Measurements from ENCODE around the gene SPATA6L.
A peak's percentile ranks its signal among the peaks of the same experiment; 100 is the strongest.

The SPATA6L gene

GRCh38 chr9:4600368-4600767 is 65.9 kb downstream of the SPATA6L start:
- no peaks in the 10 kb centered on the region for H3K9me3 ChIP-seq (ENCODE audit: control insufficient read depth, low read length)
- no peak overlapping the region for H3K9ac ChIP-seq (ENCODE audit: low read length)
- no peak for DNase-seq (ENCODE audit: low read depth)
- no peak overlapping the region for H3K4me3 ChIP-seq (ENCODE audit: low read length)
- H3K36me3 ChIP-seq (ENCODE audit: control insufficient read depth, insufficient read depth, low read length, severe bottlenecking): no peaks in the 10 kb centered on the region
- no peaks in the 10 kb centered on the region for H3K4me1 ChIP-seq (ENCODE audit: control insufficient read depth, insufficient read depth, low read length)
- H3K27me3 ChIP-seq (replicated peaks; ENCODE audit: control insufficient read depth, insufficient read depth, low read length): no peaks in the 10 kb centered on the region

- Histone ChIP-seq H3K4me3 (ENCODE audit: low read length) (no peak overlapping the region), H3K4me1 (ENCODE audit: control insufficient read depth, insufficient read depth, low read length) (no peaks in the 10 kb centered on the region), H3K27me3 (replicated peaks; ENCODE audit: control insufficient read depth, insufficient read depth, low read length) (no peaks in the 10 kb centered on the region)
Observed at GRCh38 chr9:4596165-4596922, 69.9 kb downstream of the SPATA6L start.

GRCh38 chr9:4594994-4595393 is 71.3 kb downstream of the SPATA6L start:
- H3K4me3 ChIP-seq (ENCODE audit: low read length): no peak overlapping the region
- H3K9me3 ChIP-seq (ENCODE audit: control insufficient read depth, low read length): no peaks in the 10 kb centered on the region
- no peak overlapping the region for H3K9ac ChIP-seq (ENCODE audit: low read length)
- no peak for DNase-seq (ENCODE audit: low read depth)
- no peaks in the 10 kb centered on the region for H3K27me3 ChIP-seq (replicated peaks; ENCODE audit: control insufficient read depth, insufficient read depth, low read length)
- peaks cover 8% of the 10 kb centered on the region for H3K4me1 ChIP-seq (ENCODE audit: control insufficient read depth, insufficient read depth, low read length)
- H3K36me3 ChIP-seq (ENCODE audit: control insufficient read depth, insufficient read depth, low read length, severe bottlenecking): no peaks in the 10 kb centered on the region

More at GRCh38 chr9:4596165-4596922, 69.9 kb downstream of the SPATA6L start:
- Histone ChIP-seq H3K9me3 (ENCODE audit: control insufficient read depth, low read length) (no peaks in the 10 kb centered on the region), H3K9ac (ENCODE audit: low read length) (no peak overlapping the region), H3K36me3 (ENCODE audit: control insufficient read depth, insufficient read depth, low read length, severe bottlenecking) (no peaks in the 10 kb centered on the region)
- no peak for DNase-seq (ENCODE audit: low read depth)

GRCh38 chr9:4594545-4594944 is 71.7 kb downstream of the SPATA6L start:
- Histone ChIP-seq H3K27me3 (replicated peaks; ENCODE audit: control insufficient read depth, insufficient read depth, low read length) (no peaks in the 10 kb centered on the region), H3K36me3 (ENCODE audit: control insufficient read depth, insufficient read depth, low read length, severe bottlenecking) (no peaks in the 10 kb centered on the region), H3K9me3 (ENCODE audit: control insufficient read depth, low read length) (no peaks in the 10 kb centered on the region), H3K4me1 (ENCODE audit: control insufficient read depth, insufficient read depth, low read length) (peaks cover 8% of the 10 kb centered on the region), H3K4me3 (ENCODE audit: low read length) (no peak overlapping the region), H3K9ac (ENCODE audit: low read length) (no peak overlapping the region)
- DNase-seq (ENCODE audit: low read depth): no peak

- no peak overlapping the region for H3K9ac ChIP-seq (ENCODE audit: low read length)
- no peaks in the 10 kb centered on the region for H3K36me3 ChIP-seq (ENCODE audit: control insufficient read depth, insufficient read depth, low read length, severe bottlenecking)
- H3K4me1 ChIP-seq (ENCODE audit: control insufficient read depth, insufficient read depth, low read length): peaks cover 8% of the 10 kb centered on the region
- no peak for DNase-seq (ENCODE audit: low read depth)
- H3K9me3 ChIP-seq (ENCODE audit: control insufficient read depth, low read length): no peaks in the 10 kb centered on the region
- H3K4me3 ChIP-seq (ENCODE audit: low read length): no peak overlapping the region
- H3K27me3 ChIP-seq (replicated peaks; ENCODE audit: control insufficient read depth, insufficient read depth, low read length): no peaks in the 10 kb centered on the region
Observed at GRCh38 chr9:4592886-4593285, 73.4 kb downstream of the SPATA6L start.

- H3K9ac ChIP-seq (ENCODE audit: low read length): no peak overlapping the region
- DNase-seq (ENCODE audit: low read depth): no peak
- peaks cover 8% of the 10 kb centered on the region for H3K4me1 ChIP-seq (ENCODE audit: control insufficient read depth, insufficient read depth, low read length)
- no peaks in the 10 kb centered on the region for H3K27me3 ChIP-seq (replicated peaks; ENCODE audit: control insufficient read depth, insufficient read depth, low read length)
- H3K36me3 ChIP-seq (ENCODE audit: control insufficient read depth, insufficient read depth, low read length, severe bottlenecking): no peaks in the 10 kb centered on the region
- H3K4me3 ChIP-seq (ENCODE audit: low read length): no peak overlapping the region
- no peaks in the 10 kb centered on the region for H3K9me3 ChIP-seq (ENCODE audit: control insufficient read depth, low read length)
Observed at GRCh38 chr9:4592295-4592694, 74.0 kb downstream of the SPATA6L start.

- no peak for DNase-seq (ENCODE audit: low read depth)
- no peaks in the 10 kb centered on the region for H3K36me3 ChIP-seq (ENCODE audit: control insufficient read depth, insufficient read depth, low read length, severe bottlenecking)
Observed at GRCh38 chr9:4591123-4591500, 75.2 kb downstream of the SPATA6L start.

GRCh38 chr9:4590430-4591122 is 75.7 kb downstream of the SPATA6L start:
- Histone ChIP-seq H3K4me1 (ENCODE audit: control insufficient read depth, insufficient read depth, low read length) (peaks cover 8% of the 10 kb centered on the region), H3K4me3 (ENCODE audit: low read length) (no peak overlapping the region), H3K36me3 (ENCODE audit: control insufficient read depth, insufficient read depth, low read length, severe bottlenecking) (peaks cover 3% of the 10 kb centered on the region), H3K27me3 (replicated peaks; ENCODE audit: control insufficient read depth, insufficient read depth, low read length) (no peaks in the 10 kb centered on the region), H3K9me3 (ENCODE audit: control insufficient read depth, low read length) (no peaks in the 10 kb centered on the region), H3K9ac (ENCODE audit: low read length) (no peak overlapping the region)
- DNase-seq (ENCODE audit: low read depth): peak; percentile 26

More at GRCh38 chr9:4591123-4591500, 75.2 kb downstream of the SPATA6L start:
- Histone ChIP-seq H3K27me3 (replicated peaks; ENCODE audit: control insufficient read depth, insufficient read depth, low read length) (no peaks in the 10 kb centered on the region), H3K9me3 (ENCODE audit: control insufficient read depth, low read length) (no peaks in the 10 kb centered on the region), H3K4me3 (ENCODE audit: low read length) (no peak overlapping the region), H3K4me1 (ENCODE audit: control insufficient read depth, insufficient read depth, low read length) (peaks cover 8% of the 10 kb centered on the region), H3K9ac (ENCODE audit: low read length) (no peak overlapping the region)

GRCh38 chr9:4588721-4589120 is 77.6 kb downstream of the SPATA6L start:
- H3K4me3 ChIP-seq (ENCODE audit: low read length): no peak overlapping the region
- H3K9me3 ChIP-seq (ENCODE audit: control insufficient read depth, low read length): no peaks in the 10 kb centered on the region
- H3K36me3 ChIP-seq (ENCODE audit: control insufficient read depth, insufficient read depth, low read length, severe bottlenecking): peaks cover 21% of the 10 kb centered on the region
- no peak for DNase-seq (ENCODE audit: low read depth)
- peaks cover 8% of the 10 kb centered on the region for H3K4me1 ChIP-seq (ENCODE audit: control insufficient read depth, insufficient read depth, low read length)
- H3K9ac ChIP-seq (ENCODE audit: low read length): no peak overlapping the region
- H3K27me3 ChIP-seq (replicated peaks; ENCODE audit: control insufficient read depth, insufficient read depth, low read length): no peaks in the 10 kb centered on the region

- Histone ChIP-seq H3K4me3 (ENCODE audit: low read length) (no peak overlapping the region), H3K4me1 (ENCODE audit: control insufficient read depth, insufficient read depth, low read length) (peaks cover 6% of the 10 kb centered on the region), H3K9ac (ENCODE audit: low read length) (no peak overlapping the region), H3K27me3 (replicated peaks; ENCODE audit: control insufficient read depth, insufficient read depth, low read length) (no peaks in the 10 kb centered on the region), H3K9me3 (ENCODE audit: control insufficient read depth, low read length) (no peaks in the 10 kb centered on the region), H3K36me3 (ENCODE audit: control insufficient read depth, insufficient read depth, low read length, severe bottlenecking) (peaks cover 51% of the 10 kb centered on the region)
- no peak for DNase-seq (ENCODE audit: low read depth)
Observed at GRCh38 chr9:4585135-4585534, 81.1 kb downstream of the SPATA6L start.

GRCh38 chr9:4584636-4585035 is 81.6 kb downstream of the SPATA6L start:
- no peak overlapping the region for H3K4me3 ChIP-seq (ENCODE audit: low read length)
- no peak overlapping the region for H3K9ac ChIP-seq (ENCODE audit: low read length)
- H3K4me1 ChIP-seq (ENCODE audit: control insufficient read depth, insufficient read depth, low read length): peaks cover 10% of the 10 kb centered on the region
- H3K36me3 ChIP-seq (ENCODE audit: control insufficient read depth, insufficient read depth, low read length, severe bottlenecking): peaks cover 51% of the 10 kb centered on the region
- no peaks in the 10 kb centered on the region for H3K9me3 ChIP-seq (ENCODE audit: control insufficient read depth, low read length)
- DNase-seq (ENCODE audit: low read depth): no peak
- H3K27me3 ChIP-seq (replicated peaks; ENCODE audit: control insufficient read depth, insufficient read depth, low read length): no peaks in the 10 kb centered on the region
